HG03103 (cell line): ENCODE results near the gene CCDC120.

Source experiments
- ATAC-seq: cut with Tn5 transposase; IDR thresholded peaks from one replicate; pipeline ENCODE4 v1.9.1; 2021; ENCODE audit warnings: low read depth; ENCODE audit not compliant: unreplicated experiment

The CCDC120 gene, protein sequence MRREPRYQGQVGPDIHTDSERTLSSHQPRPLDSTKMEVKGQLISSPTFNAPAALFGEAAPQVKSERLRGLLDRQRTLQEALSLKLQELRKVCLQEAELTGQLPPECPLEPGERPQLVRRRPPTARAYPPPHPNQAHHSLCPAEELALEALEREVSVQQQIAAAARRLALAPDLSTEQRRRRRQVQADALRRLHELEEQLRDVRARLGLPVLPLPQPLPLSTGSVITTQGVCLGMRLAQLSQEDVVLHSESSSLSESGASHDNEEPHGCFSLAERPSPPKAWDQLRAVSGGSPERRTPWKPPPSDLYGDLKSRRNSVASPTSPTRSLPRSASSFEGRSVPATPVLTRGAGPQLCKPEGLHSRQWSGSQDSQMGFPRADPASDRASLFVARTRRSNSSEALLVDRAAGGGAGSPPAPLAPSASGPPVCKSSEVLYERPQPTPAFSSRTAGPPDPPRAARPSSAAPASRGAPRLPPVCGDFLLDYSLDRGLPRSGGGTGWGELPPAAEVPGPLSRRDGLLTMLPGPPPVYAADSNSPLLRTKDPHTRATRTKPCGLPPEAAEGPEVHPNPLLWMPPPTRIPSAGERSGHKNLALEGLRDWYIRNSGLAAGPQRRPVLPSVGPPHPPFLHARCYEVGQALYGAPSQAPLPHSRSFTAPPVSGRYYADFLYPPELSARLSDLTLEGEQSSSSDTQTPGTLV

DNA sequence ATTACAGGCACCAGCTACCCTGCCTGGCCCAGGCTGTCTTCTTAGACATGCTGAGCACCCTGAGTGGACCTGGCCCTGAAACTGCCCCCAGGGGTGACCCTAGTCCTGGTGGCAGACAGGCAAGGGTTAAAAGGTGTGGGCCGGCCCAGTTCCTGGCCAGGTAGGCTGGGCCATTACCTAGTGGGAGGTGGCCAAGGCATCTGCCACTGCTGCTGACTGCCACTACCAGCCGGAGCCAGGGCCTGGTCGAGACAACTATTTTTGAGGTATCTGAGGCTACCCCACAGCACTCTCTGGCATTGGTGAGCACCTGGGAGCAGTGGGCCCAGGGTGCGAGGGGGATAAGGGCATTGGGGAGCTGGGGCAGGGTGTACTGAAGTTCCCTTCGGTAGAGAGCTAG lies at the start of gene CCDC120:
Gene CCDC120 (plus strand): TSS at position 206 of the 400 bp plus-strand sequence. CDS start 3,043 bp downstream, outside the sequence.
- no peak for ATAC-seq

DNA sequence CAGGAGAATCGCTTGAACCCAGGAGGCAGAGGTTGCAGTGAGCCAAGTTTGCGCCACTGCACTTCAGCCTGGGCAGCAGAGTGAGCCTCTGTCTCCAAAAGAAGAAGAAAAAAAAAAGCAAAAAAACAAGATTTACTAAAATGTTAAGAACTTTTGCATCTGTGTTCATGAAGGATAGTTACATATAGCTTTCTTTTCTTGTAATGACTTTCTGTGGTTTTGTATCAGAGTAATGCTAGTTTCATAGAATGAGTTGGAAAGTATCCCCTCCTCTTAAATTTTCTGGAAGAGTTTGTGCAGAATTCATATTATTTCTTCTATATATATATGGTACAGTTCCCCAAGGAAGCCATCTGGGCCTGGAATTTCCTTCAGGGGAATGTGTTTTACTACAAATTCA lies 39.7 kb upstream of the CCDC120 start:
- ATAC-seq = no peak

DNA sequence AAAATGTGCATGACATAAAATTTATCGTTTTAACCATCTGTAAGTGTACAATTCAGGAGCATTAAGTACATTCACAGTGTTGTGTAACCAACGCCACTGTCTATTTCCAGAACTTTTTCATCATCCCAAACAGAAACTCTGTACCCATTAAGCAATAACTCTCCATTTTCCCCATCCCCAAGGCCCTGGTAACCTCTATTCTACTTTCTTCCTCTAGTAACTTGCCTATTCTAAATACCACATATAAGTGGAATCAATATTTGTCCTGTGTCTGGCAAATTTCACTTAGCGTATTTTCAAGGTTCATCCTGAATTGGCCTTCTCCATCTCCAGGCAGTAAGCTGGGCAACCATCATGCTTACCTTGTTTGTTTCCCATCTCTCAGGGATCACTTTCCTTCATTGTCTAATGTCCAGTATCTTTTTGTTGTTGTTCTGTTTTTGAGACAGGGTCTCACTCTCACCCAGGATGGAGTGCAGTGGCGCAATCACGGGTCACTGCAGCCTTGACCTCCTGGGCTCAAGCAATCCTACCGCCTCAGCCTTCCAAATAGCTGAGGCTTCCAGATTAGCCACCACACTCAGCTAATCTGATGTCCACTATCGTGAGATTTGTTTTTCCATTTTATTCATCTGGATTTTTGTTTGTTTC lies 39.1 kb upstream of the CCDC120 start:
- no peak for ATAC-seq

DNA sequence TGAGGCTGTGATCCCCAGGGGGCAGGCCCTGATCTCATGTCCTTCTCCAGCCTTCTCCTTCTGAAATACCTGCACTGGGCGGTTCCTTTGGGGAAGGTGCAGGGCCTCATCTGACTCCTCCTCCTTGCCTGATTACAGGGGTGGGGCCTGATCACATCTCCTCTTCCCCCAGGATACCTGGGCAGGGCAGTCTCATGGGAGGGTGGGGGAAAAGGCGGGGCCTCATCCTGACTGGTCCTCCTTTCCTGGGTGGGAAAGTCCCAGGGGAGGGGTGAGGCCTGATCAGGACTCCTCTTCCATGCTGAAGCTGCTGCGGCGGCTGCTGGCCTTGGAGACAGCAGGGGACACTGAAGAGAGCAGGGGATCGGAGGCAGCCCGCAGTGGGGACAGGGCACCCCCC lies 28.9 kb upstream of the CCDC120 start:
- no peak for ATAC-seq

DNA sequence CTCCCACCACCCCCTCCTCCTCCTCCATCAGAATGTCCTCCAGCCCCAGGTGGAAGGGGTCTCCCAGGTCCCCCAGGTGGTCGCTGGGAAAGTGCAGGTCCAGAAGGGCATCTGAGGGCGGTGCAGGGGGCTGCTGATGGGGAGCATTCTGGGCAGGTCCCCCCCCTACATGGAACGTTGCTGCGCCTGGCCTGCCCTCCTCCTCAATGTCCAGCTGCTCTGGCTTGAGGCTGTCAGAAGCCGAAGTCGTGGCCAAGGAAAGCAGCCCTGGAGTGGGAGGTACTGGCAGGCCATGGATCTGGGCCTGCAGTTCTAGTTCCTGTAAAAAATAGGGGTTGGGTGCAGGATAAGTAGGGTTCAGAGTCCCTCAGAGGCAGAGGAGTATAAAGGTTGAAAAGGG lies 28.5 kb upstream of the CCDC120 start:
- no peak for ATAC-seq

DNA sequence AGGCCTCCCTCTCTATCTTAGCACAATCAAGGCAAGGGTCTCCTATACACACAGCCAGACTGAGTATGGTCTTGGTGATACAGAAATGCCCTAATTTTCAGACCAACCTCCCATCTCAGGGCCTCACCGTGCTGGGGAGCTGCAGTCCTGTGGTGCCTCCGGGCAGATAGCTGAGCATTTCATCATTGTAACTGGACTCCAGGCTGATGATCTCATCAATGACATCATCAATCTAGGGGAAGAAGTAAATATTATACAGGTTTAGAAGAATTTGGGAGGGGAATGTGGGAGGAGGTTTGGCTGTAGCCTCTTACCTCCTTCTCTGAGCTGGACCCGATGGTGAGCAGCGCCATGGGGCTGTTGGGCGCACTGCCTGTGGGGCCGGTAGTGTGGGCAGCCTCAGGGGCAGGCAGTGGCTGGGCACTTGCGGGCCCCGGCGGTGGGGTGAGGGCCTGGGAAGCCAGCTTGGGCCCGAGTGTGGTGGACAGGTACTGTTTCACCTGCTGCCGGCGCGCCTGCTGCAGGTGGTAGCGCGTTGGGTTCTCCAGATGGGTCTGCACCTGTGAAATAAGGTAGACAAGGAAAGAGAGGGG lies 20.8 kb upstream of the CCDC120 start:
- ATAC-seq = no peak

DNA sequence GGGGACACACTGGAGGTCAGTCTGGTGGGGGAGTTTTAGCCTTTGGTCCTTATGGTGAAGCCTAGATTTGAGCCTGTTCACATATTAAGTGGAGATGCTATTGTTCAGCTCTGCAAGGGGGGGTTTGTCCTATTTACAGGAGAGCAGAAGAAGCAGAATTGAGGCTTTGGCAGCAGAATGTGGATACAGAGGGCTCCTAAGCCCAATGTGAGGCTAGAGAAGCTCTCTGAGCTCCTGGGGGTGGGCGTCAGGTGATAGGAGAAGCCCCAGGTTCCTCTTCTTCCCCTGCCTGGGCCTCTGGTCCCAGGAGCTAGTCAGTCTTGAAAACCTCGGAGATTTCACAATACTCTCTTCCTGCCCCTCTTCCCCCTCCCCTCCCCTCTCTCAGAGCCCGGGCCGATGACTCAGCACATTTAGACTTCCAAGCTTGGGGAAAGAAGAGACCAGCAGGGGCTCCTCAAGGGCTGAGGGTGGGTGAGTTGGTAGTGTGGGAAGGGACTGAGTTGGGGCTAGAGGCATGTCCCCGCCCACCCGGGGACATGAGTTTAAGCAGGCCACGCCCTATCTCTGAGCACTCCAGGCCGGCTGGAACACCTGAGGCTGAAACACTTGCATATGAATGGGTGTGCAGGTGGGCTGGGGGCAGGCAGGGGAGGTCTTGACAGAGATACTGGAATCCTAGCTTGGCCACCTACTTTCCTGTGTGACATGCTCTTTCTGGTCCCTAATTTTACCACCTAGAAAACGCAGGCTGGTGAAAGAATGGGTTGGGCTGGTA lies 19.0 kb upstream of the CCDC120 start:
- no peak for ATAC-seq

DNA sequence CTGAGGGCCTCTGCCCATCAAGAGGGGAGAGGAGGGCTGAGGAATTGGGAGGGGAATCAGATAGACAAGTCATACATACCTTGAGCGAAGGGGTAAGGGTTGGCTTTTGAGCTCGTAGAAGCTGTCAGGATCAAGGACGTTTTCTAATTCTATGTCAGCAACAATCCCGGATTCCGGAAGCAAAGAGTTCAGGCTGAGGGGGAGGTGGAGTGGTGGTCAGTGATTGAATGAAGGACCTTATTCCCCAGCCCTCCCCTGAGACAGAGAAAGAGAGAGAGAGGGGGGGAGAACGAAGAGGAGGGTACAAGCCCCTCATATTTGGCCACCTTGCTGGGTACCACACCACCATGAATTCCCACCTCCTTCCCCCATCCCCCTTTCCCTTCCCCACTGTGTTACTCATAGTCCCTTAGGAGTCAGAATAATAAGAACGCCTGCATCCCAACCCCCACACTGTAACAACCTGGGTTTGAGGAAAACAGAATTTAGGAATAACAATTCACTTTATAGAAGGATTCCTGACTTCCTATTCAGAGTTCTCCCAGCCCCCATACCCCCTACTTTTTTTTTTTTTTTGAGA lies 18.3 kb upstream of the CCDC120 start:
- ATAC-seq = no peak

DNA sequence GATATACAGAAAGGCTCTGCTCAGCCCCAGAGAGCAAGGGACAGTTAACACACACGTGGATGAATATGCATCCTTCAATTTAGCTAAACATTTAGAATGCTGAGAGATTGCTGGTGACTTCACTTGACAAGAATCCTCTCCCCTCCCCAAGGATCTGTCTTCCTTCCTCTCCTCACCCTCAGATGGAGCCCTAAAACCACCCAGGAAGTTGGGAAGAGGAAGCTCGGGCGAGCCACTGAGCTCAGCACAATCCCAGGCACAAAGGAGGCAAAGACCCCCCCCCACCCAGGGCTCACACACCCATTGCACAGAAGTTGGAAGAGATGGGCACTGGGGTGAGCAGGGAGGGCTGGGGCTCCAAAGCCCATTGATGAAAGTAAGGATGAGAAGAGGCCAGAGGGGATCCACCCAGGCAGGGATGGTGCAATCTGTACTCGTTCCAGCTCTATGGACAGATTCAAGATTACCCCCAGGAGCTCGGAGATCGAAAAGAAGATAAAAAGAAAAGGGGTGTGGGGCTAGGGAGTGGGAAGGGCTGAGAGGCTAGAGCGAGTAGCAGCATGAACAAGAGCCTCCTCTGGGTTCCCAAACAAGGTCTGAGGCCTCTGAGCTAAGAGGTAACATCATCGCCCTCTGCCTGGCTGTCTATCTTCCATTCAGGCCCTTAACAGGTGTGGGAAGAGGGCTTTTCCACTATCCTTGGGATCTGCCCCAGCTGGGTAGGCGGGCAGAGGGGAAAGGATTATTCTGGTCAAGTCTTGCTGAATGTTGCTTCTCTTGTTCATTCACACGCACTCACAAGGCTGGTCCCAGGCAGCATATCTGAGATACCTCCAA lies 16.8 kb upstream of the CCDC120 start:
- no peak for ATAC-seq

DNA sequence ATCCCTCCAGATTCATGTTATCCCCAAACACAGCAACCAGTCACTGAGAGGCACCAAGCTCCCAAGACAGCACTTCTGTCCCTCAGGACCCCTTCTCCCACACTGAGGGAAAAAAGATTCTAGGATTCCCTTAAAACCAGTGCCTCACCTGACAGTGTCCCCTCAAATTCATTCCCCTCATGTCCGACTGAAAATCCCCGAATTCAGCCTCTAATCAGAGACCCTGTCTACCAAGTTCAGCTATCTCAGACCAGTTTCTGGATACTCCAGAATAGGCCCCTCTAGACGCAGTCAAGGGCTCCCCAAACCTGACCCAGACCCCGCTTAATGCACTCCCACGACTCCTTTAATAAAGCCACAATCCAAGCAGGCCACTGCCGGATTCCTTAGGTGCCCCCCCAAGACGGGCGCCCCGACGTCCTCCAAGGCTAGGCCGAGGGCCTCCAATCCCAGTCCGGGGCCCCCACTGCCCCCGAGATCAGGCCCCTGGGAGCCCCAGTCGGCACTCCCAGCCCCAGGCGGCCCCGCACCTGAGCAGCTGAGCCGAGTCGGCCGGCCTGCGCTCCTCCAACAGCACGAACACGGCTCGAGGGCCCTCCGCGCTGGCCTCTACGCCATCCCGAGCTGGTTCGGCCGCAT lies 16.1 kb upstream of the CCDC120 start:
- ATAC-seq = no peak

DNA sequence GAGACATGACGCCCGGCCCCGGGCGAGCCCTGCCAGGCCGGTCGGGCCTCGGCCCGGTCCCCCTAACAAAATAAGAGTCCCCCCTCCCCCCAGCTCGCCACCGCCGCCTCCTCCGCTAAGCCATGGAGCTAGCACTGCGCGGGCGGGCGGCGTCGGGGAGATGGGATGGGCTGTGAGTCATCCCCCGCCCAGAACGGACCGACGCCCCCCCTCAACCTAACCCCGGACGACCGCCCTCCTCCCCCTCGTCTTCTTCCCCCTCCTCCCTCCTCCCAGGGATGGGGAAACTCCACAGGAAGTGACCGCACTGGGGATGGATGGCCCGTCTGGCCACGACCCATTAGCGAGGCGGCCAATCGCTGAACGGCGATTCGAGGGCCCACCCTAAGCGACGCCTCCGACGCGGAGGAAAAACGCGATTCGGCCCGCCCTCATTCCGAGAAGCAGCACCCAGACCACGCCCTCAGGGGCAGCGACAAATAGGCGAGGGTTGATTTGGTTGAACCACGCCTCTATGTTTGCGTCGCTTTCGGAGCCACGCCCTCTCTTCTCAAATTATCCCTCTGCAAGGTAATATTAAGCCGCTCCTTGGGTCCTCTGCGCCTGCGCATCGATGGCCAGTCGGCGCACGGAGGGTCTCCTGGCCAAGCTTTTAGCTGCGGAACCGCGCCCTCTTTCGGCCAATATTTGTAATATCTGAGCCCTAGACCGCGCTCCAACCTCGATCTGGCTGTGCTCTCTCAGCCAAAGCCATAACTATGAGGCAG lies 15.4 kb upstream of the CCDC120 start, which contains the start of gene TFE3:
Gene TFE3 (minus strand): TSS at position 138 of the 767 bp plus-strand sequence. CDS start 131 bp downstream, at position 7.
- ATAC-seq = peak; percentile 83

DNA sequence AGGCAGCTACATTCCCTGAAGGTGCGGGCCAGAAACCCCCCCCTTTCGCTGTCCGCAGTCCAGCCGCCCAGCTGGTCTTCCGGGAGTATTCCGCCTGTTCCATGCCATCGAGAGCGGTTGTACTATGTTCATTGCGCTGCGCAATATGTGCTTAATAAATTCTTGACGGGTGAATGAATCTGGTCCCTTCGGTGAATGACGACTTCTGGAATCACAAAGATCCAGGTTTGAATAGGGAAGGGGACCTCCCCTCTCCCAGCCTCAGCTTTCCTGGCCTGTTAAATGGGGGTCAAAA lies 14.9 kb upstream of the CCDC120 start:
- ATAC-seq = no peak

DNA sequence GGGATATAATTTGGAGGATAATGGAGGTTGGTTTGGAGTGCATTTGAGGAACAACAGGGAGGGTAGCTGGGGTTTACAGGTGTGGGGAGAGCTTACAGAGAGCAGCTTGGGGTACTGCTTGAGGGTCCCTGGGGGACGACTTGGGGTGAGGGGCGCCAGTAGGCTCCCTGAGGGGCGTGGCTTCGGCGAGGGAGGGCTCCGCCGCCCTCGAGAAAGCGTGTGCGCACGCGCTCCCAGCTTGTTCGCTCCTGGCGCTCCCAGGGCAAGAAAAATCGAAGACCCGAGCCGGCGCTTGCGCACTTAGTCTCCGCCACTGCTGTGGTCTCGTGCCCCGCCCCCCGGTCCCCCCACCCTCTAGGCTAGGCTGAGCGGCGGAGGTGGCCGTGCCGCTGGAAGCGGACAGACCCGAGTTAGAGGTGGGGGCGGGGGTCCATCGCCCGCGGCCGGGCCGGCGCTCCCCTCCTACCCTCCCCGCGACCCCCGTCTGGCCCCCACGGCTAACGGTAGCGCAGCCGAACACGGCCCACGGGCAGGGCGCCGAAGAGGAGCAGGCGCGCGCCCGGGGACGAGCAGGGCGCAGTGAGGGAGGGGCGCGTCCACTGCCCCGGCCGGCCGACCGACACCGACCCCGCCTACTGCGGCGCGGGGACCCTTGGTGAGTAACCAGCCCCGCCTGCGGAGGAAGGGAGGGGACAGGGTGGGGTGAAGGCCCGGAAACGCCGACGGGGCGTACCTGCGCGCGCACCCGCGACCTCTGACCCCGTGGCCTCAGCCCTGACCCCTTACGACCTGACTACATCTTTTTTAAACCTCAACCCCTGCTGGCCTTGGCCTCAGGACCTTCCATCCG lies 5.4 kb upstream of the CCDC120 start:
- no peak for ATAC-seq

DNA sequence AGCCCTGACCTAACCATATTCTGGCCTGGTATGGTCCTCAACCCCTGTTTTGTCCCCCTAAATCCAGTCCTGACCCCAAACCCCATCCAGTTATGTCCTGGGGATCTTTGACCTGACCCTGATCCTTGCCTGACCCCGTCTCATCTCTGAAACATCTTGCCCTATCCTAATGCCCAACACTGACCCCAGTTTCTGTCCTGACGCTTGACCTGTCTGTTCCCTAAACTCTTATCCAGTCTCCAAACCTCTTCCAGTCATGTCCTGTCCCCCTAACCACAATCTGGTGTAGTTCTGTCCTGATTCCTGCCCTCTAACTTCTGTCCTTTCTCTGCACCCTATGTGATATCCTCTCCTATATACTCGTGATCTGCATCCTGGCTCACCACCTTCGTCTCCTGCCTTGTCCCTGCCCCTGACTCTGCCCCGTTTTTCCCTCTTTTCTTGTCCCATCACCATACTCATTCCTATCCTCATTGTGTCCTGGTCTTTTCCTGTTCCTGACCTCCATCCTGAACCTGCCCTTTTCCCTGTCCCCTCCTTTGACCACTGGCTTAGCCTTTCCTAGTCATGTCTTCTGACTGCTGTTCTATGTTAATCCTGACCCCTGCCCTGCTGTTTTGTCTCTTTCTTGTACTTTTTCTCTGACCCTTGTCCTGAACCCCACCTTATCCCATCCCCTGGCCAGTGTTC lies 4.6 kb upstream of the CCDC120 start:
- no peak for ATAC-seq

DNA sequence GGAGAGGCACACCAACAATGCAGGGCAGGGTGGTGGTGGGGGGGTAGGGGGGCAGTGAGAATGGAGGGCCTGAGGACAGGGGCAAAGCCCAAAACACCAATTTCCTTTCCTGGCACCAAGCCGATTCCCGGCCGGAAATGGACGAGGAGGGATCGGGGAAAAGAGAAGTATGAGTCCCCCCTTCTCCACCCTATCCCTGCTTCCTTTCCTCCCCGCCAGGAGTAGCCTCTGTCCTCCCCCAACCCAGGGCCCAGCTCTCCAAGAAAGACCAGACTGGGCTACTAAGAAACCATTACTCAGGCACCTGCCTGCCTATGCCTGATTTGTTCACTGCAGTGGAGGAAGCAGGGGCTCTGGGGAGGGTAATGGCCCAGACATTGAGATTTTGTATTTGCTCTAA lies 402 bp downstream of the CCDC120 start:
- no peak for ATAC-seq

DNA sequence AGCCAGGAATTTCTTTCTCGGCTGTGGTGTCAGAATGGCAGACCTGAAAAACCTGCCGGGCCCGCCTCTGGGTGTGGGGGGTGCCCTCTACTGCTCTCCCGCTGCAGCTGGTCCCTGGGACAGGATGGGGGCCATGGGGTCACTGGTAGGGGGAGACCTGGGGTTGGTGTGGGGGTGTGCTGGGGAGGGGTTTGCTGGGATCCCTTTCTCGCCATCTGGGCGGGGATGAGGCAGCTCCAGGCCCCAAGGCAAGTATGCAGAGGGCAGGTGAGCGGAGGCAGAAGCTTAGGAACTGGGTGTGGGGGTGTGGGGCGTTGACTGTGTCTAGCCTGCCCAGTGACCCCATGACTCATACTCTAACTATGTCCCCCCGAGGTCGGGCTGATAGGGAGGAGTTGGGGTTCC lies 884 bp downstream of the CCDC120 start:
- no peak for ATAC-seq

DNA sequence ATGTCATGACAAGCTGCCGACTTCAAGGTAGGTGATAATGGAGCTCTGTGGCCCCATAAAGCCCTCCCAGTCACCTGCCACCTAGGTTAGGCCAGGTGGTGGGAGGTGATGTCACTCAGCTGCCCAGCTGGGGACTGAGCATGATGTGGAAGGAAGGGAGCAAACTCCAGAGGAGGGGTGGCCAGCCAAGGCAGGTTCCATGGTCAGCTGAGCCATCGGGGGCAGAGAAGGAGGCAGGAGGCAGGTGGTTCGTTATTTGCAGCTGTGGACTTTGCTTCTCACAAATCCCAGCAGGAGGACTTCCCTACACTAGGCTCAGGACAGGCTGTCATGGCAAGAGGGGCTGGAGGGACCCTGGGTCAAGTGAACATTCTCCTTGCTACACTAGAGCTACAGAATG lies 2.1 kb downstream of the CCDC120 start:
- ATAC-seq = no peak
